ENCODE data around the gene RGS7.
"Not testable (repeated sequence)": the region's sequence is repeated elsewhere in the genome, so short reads cannot be mapped to it uniquely, and the experiment has no call there.

Gene RGS7

DNA sequence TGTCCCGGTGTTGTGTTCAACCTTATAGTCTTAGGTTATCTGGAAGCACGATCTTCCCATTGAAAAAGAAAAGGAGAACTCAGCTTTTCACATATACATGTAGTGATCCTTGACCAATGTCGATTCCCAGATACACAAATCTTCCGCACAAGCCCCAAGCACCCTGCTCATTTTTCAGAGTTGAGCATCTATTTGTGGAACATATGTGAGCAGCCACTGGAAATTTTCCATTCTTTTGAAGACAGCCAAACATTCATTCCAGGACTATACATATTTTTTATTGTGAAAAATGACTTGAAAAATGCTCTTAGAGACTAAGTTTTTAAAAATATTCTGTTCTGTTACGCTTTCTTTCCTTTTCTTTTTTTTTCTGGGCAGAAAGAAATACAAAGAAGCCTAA lies 371.9 kb downstream of the RGS7 start:
- H3K27me3 ChIP-seq (ENCODE audit: low read depth, low read length): 0 out of 2 replicates have a peak, but pooled peaks cover 3% of the 10 kb centered on the region
- H2AFZ ChIP-seq (ENCODE audit: low read depth, low read length): no peak overlapping the region
- H3K36me3 ChIP-seq (replicated peaks; ENCODE audit: low read depth, low read length): no peaks in the 10 kb centered on the region
- no peak overlapping the region for H3K4me2 ChIP-seq (ENCODE audit: low read length)
- H3K27ac ChIP-seq (ENCODE audit: low read length): no peak overlapping the region
- no peak overlapping the region for H3K4me3 ChIP-seq (ENCODE audit: low read length)
- no peaks in the 10 kb centered on the region for H3K4me1 ChIP-seq (ENCODE audit: low read length)
- H3K9ac ChIP-seq (ENCODE audit: low read length): no peak overlapping the region
- H4K20me1 ChIP-seq (ENCODE audit: insufficient read depth, low read length): no peaks in the 10 kb centered on the region
- H3K9me3 ChIP-seq (ENCODE audit: insufficient read depth, low read length): no peaks in the 10 kb centered on the region
- no peaks in the 10 kb centered on the region for H3K79me2 ChIP-seq (ENCODE audit: low read length)
- TF ChIP-seq EZH2phosphoT487 (IDR thresholded peaks at IDR 0.05; ENCODE audit: low read depth) (no peak), CTCF (IDR thresholded peaks at IDR 0.05; ENCODE audit: low read depth, low read length) (no peak)

DNA sequence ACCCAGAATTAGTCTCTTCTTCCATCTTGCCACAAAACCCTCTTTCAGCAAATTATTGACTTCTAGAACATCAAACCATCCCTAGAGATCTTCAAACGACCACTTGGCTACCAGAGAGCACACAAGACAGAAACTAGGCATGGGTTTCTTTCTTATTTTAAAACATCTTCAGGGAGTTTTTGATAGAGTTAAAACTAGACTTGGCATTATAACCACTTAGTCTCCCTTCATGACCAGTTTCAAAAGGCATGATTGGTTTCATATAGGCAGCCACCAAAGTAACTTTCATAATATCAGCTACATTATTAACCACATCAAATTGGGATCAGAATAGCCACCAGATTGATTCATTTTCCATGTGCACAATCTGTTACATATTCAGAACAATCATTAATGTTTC lies 376.7 kb downstream of the RGS7 start:
- TF ChIP-seq EZH2phosphoT487 (IDR thresholded peaks at IDR 0.05; ENCODE audit: low read depth): no peak
- TF ChIP-seq CTCF (IDR thresholded peaks at IDR 0.05; ENCODE audit: low read depth, low read length): no peak

DNA sequence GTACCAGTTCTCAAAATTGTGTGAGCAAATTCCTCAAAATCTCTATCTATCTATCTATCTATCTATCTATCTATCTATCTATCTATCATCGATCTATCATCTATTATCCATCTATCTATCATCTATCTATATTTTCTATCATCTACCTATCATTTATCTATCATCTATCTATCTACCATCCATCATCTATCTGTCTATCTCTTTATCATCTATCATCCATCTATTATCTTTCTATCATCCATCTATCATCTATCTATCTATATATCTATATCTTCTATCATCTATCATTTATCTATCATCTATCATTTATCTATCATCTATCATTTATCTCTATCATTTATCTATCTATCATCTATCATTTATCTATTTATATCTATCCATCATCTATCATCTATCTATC lies 380.3 kb downstream of the RGS7 start:
- H3K36me3 ChIP-seq (replicated peaks; ENCODE audit: low read depth, low read length): no peaks in the 10 kb centered on the region
- no peak overlapping the region for H3K4me2 ChIP-seq (ENCODE audit: low read length)
- H2AFZ ChIP-seq (ENCODE audit: low read depth, low read length): no peak overlapping the region
- H3K4me1 ChIP-seq (ENCODE audit: low read length): no peaks in the 10 kb centered on the region
- no peak overlapping the region for H3K4me3 ChIP-seq (ENCODE audit: low read length)
- H4K20me1 ChIP-seq (ENCODE audit: insufficient read depth, low read length): no peaks in the 10 kb centered on the region
- no peaks in the 10 kb centered on the region for H3K9me3 ChIP-seq (ENCODE audit: insufficient read depth, low read length)
- H3K27ac ChIP-seq (ENCODE audit: low read length): no peak overlapping the region
- H3K9ac ChIP-seq (ENCODE audit: low read length): no peak overlapping the region
- no peaks in the 10 kb centered on the region for H3K79me2 ChIP-seq (ENCODE audit: low read length)
- TF ChIP-seq CTCF (IDR thresholded peaks at IDR 0.05; ENCODE audit: low read depth, low read length) (no peak), EZH2phosphoT487 (IDR thresholded peaks at IDR 0.05; ENCODE audit: low read depth) (no peak)
- H3K27me3 ChIP-seq (ENCODE audit: low read depth, low read length): no peaks in the 10 kb centered on the region

More for the DNA sequence above, 376.7 kb downstream of the RGS7 start:
- Histone ChIP-seq H3K9me3 (ENCODE audit: insufficient read depth, low read length) (no peaks in the 10 kb centered on the region), H3K4me3 (ENCODE audit: low read length) (no peak overlapping the region), H3K4me1 (ENCODE audit: low read length) (no peaks in the 10 kb centered on the region), H3K27ac (ENCODE audit: low read length) (no peak overlapping the region), H3K4me2 (ENCODE audit: low read length) (no peak overlapping the region), H3K27me3 (ENCODE audit: low read depth, low read length) (0 out of 2 replicates have a peak, but pooled peaks cover 3% of the 10 kb centered on the region), H3K36me3 (replicated peaks; ENCODE audit: low read depth, low read length) (no peaks in the 10 kb centered on the region), H3K9ac (ENCODE audit: low read length) (no peak overlapping the region), H2AFZ (ENCODE audit: low read depth, low read length) (no peak overlapping the region), H3K79me2 (ENCODE audit: low read length) (no peaks in the 10 kb centered on the region), H4K20me1 (ENCODE audit: insufficient read depth, low read length) (no peaks in the 10 kb centered on the region)

DNA sequence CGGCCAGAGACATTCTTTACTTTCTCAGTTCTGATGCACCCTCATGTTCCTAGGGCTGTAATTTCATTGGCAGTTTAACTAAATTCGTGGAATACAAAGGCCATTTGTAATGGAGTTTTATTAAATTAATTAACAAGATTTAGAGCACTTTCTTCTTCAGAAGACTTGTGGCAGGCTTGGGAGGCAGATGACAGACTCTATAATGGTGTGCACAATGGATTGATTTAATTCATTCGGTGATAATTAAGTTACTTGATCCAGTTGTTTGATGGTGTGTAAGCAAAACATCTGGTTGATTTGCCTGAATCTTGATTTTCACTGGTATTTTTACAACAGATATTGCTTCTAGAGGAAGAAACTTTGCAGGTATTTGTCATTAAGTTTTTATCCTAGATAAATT lies 383.1 kb downstream of the RGS7 start:
- no peak overlapping the region for H3K4me3 ChIP-seq (ENCODE audit: low read length)

DNA sequence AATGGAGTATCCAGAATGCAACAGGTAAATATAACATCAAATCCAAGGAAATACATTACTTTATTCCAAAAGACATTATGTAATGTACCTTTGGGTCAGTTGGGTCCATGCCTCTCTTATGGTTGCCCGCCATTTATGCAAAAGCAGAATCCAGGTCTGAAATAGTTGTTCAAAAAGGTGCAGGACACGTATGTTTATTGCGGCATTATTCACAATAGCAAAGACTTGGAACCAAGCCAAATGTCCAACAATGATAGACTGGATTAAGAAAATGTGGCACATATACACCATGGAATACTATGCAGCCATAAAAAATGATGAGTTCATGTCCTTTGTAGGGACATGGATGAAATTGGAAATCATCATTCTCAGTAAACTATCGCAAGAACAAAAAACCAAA lies 384.9 kb downstream of the RGS7 start:
- H3K79me2 ChIP-seq (ENCODE audit: low read length); H3K9me3 ChIP-seq (ENCODE audit: insufficient read depth, low read length); H2AFZ ChIP-seq (ENCODE audit: low read depth, low read length); H3K27ac ChIP-seq (ENCODE audit: low read length); H3K27me3 ChIP-seq (ENCODE audit: low read depth, low read length); H3K4me1 ChIP-seq (ENCODE audit: low read length); H4K20me1 ChIP-seq (ENCODE audit: insufficient read depth, low read length); H3K4me2 ChIP-seq (ENCODE audit: low read length); H3K9ac ChIP-seq (ENCODE audit: low read length); H3K4me3 ChIP-seq (ENCODE audit: low read length); H3K36me3 ChIP-seq (replicated peaks; ENCODE audit: low read depth, low read length): not testable (repeated sequence)

More for the DNA sequence above, 383.1 kb downstream of the RGS7 start:
- Histone ChIP-seq H3K9me3 (ENCODE audit: insufficient read depth, low read length) (no peaks in the 10 kb centered on the region), H3K4me2 (ENCODE audit: low read length) (no peak overlapping the region), H3K4me1 (ENCODE audit: low read length) (no peaks in the 10 kb centered on the region), H3K36me3 (replicated peaks; ENCODE audit: low read depth, low read length) (no peaks in the 10 kb centered on the region), H3K27ac (ENCODE audit: low read length) (no peak overlapping the region), H2AFZ (ENCODE audit: low read depth, low read length) (no peak overlapping the region), H3K79me2 (ENCODE audit: low read length) (no peaks in the 10 kb centered on the region), H4K20me1 (ENCODE audit: insufficient read depth, low read length) (no peaks in the 10 kb centered on the region), H3K27me3 (ENCODE audit: low read depth, low read length) (peaks cover 5% of the 10 kb centered on the region; the same call in 1 of the 2 replicates), H3K9ac (ENCODE audit: low read length) (no peak overlapping the region)
- TF ChIP-seq CTCF (IDR thresholded peaks at IDR 0.05; ENCODE audit: low read depth, low read length) (no peak), EZH2phosphoT487 (IDR thresholded peaks at IDR 0.05; ENCODE audit: low read depth) (no peak)

Measured in OCI-LY3 (cell line).